DND-41 (cell line): ENCODE measurements around the gene AADACL2.

Experiments used
- ATAC-seq: fragments of 200-7000 bp; cut with Tn5 transposase; 3 replicates; pipeline ENCODE4 v1.9.1; 2021; ENCODE audit warnings: low read depth; ENCODE audit not compliant: insufficient read depth
- DNase-seq: peaks from one replicate; pipeline ENCODE4 v3.0.0-alpha.2; 2020
- H2AFZ ChIP-seq: 2 replicates; pipeline ENCODE4 v1.6.0; 2012; ENCODE audit warnings: low read depth, low read length
- H3K27ac ChIP-seq: 2 replicates; pipeline ENCODE4 v1.5.1; 2012; ENCODE audit warnings: low read length, inconsistent platforms
- H3K27me3 ChIP-seq: fragments of 200-600 bp; sonication (generic); 2 replicates; pipeline ENCODE4 v1.6.0; 2012; ENCODE audit warnings: low read length, mild to moderate bottlenecking, inconsistent platforms; ENCODE audit not compliant: insufficient read depth, poor library complexity
- H3K36me3 ChIP-seq: 2 replicates; pipeline ENCODE4 v1.5.1; 2012; ENCODE audit warnings: low read length, inconsistent platforms; ENCODE audit not compliant: insufficient read depth
- H3K4me1 ChIP-seq: 2 replicates; pipeline ENCODE4 v1.5.1; 2012; ENCODE audit warnings: mild to moderate bottlenecking, low read length; ENCODE audit not compliant: insufficient read depth
- H3K4me2 ChIP-seq: 2 replicates; pipeline ENCODE4 v1.6.0; 2012; ENCODE audit warnings: mild to moderate bottlenecking, moderate library complexity, low read length, inconsistent platforms; ENCODE audit not compliant: insufficient read depth
- H3K4me3 ChIP-seq, 2 experiments: fragments of 200-600 bp in 1 of 2; shearing (Covaris generic) in 1 of 2; 2 replicates each; pipeline ENCODE4 v1.5.1; 2012 to 2016; ENCODE audit warnings: inconsistent platforms in 2 of 2, low read length in 2 of 2, mild to moderate bottlenecking in 2 of 2, low read depth in 1 of 2, moderate library complexity in 1 of 2
- H3K79me2 ChIP-seq: 2 replicates; pipeline ENCODE4 v1.6.0; 2012; ENCODE audit warnings: low read length, inconsistent platforms; ENCODE audit not compliant: insufficient read depth
- H3K9ac ChIP-seq: 2 replicates; pipeline ENCODE4 v1.6.0; 2012; ENCODE audit warnings: low read depth, mild to moderate bottlenecking, inconsistent platforms, low read length, moderate library complexity
- H3K9me3 ChIP-seq: 2 replicates; pipeline ENCODE4 v1.5.1; 2012; ENCODE audit warnings: low read length, moderate library complexity, mild to moderate bottlenecking, inconsistent platforms; ENCODE audit not compliant: insufficient read depth, severe bottlenecking
- H4K20me1 ChIP-seq: 2 replicates; pipeline ENCODE4 v1.6.0; 2012; ENCODE audit warnings: low read length; ENCODE audit not compliant: insufficient read depth
- EZH2 ChIP-seq: IDR thresholded peaks from 3 replicates; pipeline ENCODE4 v1.6.1; 2012; ENCODE audit warnings: borderline replicate concordance, low read depth, mild to moderate bottlenecking, moderate library complexity, low read length, inconsistent platforms; ENCODE audit not compliant: severe bottlenecking
- TF ChIP-seq, protein P1 (sequence below): IDR thresholded peaks from 2 replicates; pipeline ENCODE4 v1.5.1; 2012; ENCODE audit warnings: borderline replicate concordance, low read length, moderate library complexity, mild to moderate bottlenecking; ENCODE audit not compliant: poor library complexity, severe bottlenecking; ENCODE audit errors: extremely low read depth

Gene AADACL2, protein sequence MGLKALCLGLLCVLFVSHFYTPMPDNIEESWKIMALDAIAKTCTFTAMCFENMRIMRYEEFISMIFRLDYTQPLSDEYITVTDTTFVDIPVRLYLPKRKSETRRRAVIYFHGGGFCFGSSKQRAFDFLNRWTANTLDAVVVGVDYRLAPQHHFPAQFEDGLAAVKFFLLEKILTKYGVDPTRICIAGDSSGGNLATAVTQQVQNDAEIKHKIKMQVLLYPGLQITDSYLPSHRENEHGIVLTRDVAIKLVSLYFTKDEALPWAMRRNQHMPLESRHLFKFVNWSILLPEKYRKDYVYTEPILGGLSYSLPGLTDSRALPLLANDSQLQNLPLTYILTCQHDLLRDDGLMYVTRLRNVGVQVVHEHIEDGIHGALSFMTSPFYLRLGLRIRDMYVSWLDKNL

DNA sequence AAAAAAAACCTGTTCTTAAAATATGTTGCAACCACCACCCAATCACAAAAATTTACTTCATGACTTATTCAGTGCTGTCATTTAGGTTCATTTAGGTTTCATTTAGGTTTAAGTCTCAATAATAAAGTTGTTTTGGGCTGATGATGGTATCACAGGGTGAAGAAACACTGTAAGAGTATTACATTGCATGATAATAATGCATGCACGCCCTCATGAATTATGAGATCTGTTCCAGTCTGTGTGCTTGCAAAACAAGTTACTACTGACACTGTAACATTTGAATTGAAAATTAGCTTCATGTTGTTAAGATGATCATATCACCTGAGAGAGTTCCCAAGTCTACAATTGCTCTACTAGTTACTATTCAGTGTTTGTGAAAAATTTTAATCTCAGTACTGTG lies at the start of gene AADACL2:
AADACL2 (plus strand) TSS at position 315 of the 400 bp plus-strand sequence. CDS start 109 bp downstream, outside the sequence.
- no peak within 1 kb of the TSS for H3K9ac ChIP-seq
- no peak within 1 kb of the TSS for H3K4me3 ChIP-seq
- DNase-seq (no peak), ATAC-seq (no peak)
- no peaks in the 10 kb centered on the region for H4K20me1 ChIP-seq
- H3K79me2 ChIP-seq, result no peaks in the 10 kb centered on the region
- TF ChIP-seq EZH2, result no peak
- TF ChIP-seq, protein P1, sequence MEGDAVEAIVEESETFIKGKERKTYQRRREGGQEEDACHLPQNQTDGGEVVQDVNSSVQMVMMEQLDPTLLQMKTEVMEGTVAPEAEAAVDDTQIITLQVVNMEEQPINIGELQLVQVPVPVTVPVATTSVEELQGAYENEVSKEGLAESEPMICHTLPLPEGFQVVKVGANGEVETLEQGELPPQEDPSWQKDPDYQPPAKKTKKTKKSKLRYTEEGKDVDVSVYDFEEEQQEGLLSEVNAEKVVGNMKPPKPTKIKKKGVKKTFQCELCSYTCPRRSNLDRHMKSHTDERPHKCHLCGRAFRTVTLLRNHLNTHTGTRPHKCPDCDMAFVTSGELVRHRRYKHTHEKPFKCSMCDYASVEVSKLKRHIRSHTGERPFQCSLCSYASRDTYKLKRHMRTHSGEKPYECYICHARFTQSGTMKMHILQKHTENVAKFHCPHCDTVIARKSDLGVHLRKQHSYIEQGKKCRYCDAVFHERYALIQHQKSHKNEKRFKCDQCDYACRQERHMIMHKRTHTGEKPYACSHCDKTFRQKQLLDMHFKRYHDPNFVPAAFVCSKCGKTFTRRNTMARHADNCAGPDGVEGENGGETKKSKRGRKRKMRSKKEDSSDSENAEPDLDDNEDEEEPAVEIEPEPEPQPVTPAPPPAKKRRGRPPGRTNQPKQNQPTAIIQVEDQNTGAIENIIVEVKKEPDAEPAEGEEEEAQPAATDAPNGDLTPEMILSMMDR, result no peak
- no peaks in the 10 kb centered on the region for H3K36me3 ChIP-seq
- no peaks in the 10 kb centered on the region for H3K9me3 ChIP-seq
- H3K4me2 ChIP-seq, result no peak within 1 kb of the TSS
- no peaks in the 10 kb centered on the region for H3K27me3 ChIP-seq
- no peak within 1 kb of the TSS for H2AFZ ChIP-seq
- no peak within 1 kb of the TSS for H3K27ac ChIP-seq
- H3K4me1 ChIP-seq, result no peaks in the 10 kb centered on the region

DNA sequence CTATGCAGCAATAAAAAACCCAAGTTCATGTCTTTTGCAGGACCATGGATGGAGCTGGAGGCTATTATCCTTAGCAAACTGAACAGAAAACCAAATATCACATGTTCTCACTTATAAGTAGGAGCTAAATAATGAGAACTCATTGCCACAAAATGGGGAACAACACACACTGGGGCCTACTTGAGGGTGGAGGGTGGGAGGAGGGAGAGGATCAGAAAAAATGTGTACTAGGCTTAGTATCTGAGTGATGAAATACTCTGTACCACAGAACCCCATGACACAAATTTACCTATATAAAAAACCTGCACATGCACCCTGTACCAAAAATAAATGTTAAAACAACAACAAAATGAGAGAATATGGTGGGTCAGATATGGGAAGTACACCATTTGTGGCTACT lies 49.6 kb upstream of the AADACL2 start:
- H3K9ac ChIP-seq, result no peak overlapping the region
- no peak overlapping the region for H3K27ac ChIP-seq
- H3K27me3 ChIP-seq, result no peaks in the 10 kb centered on the region
- TF ChIP-seq, protein P1, result no peak
- no peak for TF ChIP-seq EZH2
- H2AFZ ChIP-seq, result no peak overlapping the region
- H4K20me1 ChIP-seq, result no peaks in the 10 kb centered on the region
- no peak for ATAC-seq
- no peaks in the 10 kb centered on the region for H3K9me3 ChIP-seq
- H3K4me1 ChIP-seq, result no peaks in the 10 kb centered on the region
- no peaks in the 10 kb centered on the region for H3K79me2 ChIP-seq
- H3K4me3 ChIP-seq, result no peak overlapping the region
- DNase-seq, result no peak
- no peaks in the 10 kb centered on the region for H3K36me3 ChIP-seq
- H3K4me2 ChIP-seq, result no peak overlapping the region

DNA sequence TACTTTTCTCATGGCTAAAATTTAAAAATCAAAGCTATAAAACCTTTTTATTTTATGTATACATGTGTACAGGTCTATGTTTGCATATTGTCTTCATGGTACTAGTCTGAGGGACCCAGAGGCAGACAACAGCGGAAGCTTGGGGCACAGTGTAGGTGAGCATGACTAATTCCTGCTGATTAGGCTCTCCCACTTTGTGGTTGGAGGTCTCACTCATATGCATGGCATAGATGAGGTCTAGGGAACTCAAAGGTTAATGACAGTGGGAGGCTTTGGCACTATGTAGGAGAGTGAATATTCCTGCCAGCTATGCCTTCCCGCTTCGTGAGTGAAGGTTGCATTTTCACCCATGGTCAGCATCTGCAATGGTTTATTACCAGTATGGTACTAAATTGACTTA lies 47.5 kb upstream of the AADACL2 start:
- no peak overlapping the region for H3K9ac ChIP-seq
- no peaks in the 10 kb centered on the region for H3K36me3 ChIP-seq
- no peak overlapping the region for H3K4me3 ChIP-seq
- no peak overlapping the region for H3K27ac ChIP-seq
- no peaks in the 10 kb centered on the region for H3K9me3 ChIP-seq
- no peak overlapping the region for H2AFZ ChIP-seq
- H3K79me2 ChIP-seq, result no peaks in the 10 kb centered on the region
- H3K27me3 ChIP-seq, result no peaks in the 10 kb centered on the region
- no peak for TF ChIP-seq EZH2
- TF ChIP-seq, protein P1, result no peak
- H4K20me1 ChIP-seq, result no peaks in the 10 kb centered on the region
- ATAC-seq (0 out of 3 replicates have a peak, but pooled peaks have one; percentile 49), DNase-seq (no peak)
- no peak overlapping the region for H3K4me2 ChIP-seq
- H3K4me1 ChIP-seq, result no peaks in the 10 kb centered on the region
